MV-4-11 (cell line): Measurements from ENCODE around the gene NEAT1.

Source experiments
- DNase-seq: peaks from one replicate; lab custom pipeline; 2025; lab: John Stamatoyannopoulos, UW

NEAT1 gene

GRCh38 chr11:65421794-65422632 lies 585 bp upstream of the NEAT1 start:
- peak; percentile 89 for DNase-seq

- no peak for DNase-seq
Measured at GRCh38 chr11:65423516-65424204, 1.1 kb downstream of the NEAT1 start.

- no peak for DNase-seq
Measured at GRCh38 chr11:65424205-65425104, 1.9 kb downstream of the NEAT1 start.

DNA sequence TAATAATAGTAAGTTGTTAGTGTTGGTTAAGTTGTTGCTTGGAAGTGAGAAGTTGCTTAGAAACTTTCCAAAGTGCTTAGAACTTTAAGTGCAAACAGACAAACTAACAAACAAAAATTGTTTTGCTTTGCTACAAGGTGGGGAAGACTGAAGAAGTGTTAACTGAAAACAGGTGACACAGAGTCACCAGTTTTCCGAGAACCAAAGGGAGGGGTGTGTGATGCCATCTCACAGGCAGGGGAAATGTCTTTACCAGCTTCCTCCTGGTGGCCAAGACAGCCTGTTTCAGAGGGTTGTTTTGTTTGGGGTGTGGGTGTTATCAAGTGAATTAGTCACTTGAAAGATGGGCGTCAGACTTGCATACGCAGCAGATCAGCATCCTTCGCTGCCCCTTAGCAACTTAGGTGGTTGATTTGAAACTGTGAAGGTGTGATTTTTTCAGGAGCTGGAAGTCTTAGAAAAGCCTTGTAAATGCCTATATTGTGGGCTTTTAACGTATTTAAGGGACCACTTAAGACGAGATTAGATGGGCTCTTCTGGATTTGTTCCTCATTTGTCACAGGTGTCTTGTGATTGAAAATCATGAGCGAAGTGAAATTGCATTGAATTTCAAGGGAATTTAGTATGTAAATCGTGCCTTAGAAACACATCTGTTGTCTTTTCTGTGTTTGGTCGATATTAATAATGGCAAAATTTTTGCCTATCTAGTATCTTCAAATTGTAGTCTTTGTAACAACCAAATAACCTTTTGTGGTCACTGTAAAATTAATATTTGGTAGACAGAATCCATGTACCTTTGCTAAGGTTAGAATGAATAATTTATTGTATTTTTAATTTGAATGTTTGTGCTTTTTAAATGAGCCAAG lies 2.7 kb downstream of the NEAT1 start:
- DNase-seq = peak; percentile 85

DNA sequence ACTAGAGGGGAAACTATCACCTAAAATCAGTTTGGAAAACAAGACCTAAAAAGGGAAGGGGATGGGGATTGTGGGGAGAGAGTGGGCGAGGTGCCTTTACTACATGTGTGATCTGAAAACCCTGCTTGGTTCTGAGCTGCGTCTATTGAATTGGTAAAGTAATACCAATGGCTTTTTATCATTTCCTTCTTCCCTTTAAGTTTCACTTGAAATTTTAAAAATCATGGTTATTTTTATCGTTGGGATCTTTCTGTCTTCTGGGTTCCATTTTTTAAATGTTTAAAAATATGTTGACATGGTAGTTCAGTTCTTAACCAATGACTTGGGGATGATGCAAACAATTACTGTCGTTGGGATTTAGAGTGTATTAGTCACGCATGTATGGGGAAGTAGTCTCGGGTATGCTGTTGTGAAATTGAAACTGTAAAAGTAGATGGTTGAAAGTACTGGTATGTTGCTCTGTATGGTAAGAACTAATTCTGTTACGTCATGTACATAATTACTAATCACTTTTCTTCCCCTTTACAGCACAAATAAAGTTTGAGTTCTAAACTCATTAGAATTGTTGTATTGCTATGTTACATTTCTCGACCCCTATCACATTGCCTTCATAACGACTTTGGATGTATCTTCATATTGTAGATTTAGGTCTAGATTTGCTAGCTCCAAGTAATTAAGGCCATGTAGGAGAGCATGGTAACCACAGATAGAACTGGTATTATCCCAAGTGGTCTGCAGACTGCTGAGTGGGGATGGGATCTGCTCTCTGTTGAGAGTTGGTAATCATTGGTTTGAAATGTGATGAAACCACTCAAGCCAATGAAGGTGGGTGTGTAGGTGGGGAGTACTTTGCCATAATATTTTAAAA lies 3.6 kb downstream of the NEAT1 start:
- DNase-seq = peak; percentile 100

GRCh38 chr11:65426839-65427690 lies 4.5 kb downstream of the NEAT1 start:
- no peak for DNase-seq

DNA sequence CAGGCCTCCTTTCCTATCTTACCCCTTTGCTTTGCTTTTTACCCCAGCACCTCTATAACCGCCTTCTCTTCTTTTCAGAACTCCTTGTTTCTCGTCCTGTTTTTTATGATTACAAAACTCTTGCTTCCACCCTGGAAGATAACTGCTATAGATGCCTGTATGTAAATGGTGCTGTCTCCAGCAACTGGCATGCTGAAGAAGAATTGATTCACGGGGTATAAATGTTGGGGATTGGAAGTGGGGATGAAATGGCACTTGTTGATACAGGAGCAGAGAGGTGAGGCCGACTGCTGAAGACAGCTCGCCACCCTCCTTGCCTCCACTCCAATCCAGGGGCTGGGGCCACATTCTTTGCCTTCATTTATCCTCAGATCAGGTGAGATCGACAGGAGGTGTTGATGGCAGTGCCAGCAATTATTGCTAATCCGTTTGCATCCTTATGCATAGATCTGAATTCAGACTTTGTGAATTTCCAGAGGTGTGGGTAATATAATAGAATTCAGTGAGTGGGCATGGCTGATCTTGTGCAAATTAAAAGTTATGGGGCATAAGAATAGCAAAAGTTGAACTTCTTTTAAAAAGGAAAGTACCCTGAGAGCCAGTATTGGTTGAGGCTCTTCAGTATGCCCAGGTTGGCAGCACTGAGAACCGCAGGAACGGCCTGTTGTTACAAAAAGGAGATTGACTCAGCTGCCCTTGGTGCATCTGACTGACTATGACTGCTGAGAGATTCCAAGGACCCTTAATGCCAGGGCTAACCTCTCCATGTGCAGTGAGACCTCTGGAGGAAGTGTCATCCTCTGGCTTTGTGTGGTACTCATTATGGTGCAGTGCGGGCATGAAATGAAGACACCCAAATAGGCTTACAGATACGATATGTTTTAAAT lies 5.3 kb downstream of the NEAT1 start:
- DNase-seq = peak; percentile 16

GRCh38 chr11:65428578-65429067 lies 6.0 kb downstream of the NEAT1 start:
- no peak for DNase-seq

GRCh38 chr11:65429068-65429681 lies 6.6 kb downstream of the NEAT1 start:
- no peak for DNase-seq

DNA sequence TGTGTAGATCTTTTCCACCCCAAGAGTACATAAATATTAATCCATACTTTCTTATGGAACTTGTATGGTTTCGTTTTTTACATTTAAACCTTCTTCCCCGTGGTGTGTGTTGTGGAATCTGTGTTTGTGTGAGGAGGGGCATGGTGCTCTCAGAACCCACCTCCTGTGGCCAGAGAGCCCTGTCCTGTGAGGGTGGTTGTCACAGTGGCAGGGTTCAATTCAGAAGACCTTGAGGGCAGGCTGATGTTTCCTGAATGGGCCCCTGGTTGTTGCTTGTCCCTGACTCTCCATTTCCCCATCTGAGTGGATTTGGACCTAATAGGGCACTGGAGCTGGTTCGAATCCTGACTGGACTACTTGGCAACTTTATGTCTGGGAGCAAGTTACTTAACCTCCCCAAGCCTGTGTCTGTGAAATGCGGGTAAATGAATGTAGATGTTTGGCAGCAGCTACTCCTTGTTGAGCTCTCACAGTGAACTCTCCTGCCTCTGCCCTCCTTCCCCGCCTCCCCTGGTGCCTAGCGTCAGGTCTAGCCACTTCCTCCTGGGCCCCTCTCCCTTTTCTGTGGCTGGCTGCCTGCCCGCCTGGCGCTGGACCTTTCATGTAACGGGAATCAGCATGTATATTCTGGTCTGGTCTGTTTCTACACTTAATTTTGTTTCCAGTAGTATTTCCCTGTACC lies 7.3 kb downstream of the NEAT1 start:
- DNase-seq = peak; percentile 49

DNA sequence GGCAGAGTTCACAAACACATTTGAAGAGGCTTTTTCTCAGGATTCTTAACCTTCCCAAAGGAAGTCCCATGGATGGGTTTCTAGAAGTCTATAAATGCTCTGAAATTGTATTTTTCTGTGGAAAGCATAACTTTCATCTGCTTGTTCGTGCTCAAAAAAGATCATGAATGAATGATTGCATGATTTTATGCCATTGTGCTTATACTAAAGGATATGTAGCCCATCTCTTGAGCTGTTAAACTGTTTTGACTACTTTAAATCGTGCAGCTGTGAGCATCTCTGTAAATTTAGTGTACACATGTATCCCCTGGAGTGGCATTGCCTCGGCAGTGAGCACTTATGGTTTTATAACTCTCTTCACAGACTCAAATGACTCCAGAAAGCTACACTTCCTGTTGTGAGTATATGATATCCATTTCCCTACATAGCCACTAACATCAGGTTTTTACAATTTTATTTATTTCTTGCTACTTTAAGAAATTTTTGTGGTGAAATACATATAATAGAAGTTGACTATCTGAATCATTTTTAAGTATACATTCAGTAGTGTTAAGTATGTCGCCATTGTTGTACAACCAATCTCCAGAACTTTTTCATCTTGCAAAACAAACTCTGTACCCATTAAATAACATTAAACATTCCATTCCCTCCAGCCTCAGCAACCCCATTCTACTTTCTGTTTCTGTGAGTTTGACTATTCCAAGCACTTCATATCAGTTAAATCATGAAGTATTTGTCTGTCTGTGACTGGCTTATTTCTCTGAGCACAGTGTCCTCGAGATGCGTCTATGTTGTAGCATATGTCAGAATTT lies 8.0 kb downstream of the NEAT1 start:
- no peak for DNase-seq

- DNase-seq = peak; percentile 46
Measured at GRCh38 chr11:65431451-65432099, 9.0 kb downstream of the NEAT1 start.

GRCh38 chr11:65432100-65432650 lies 9.6 kb downstream of the NEAT1 start:
- DNase-seq = no peak

- peak; percentile 51 for DNase-seq
Measured at GRCh38 chr11:65432686-65433582, 10.3 kb downstream of the NEAT1 start.
